K562 (cell line): ENCODE results near the gene PDE6B. TPM values are rescaled to one million over a fixed set of nuclear protein-coding genes. Genes with fewer than 3 reads are reported as not detected.

Experiments
- ATAC-seq: fragments of 200-7000 bp; cut with Tn5 transposase; 3 replicates; pipeline ENCODE4 v1.9.1; 2020; ENCODE audit warnings: moderate library complexity
- BruUV-seq: library from RNA; stranded (reverse); fragments of 400-500 nt; replicated peaks from 2 replicates; lab custom pipeline; 2021; lab: Mats Ljungman, UMichigan
- CTCF ChIA-PET: fragments of 300-600 bp; formaldehyde crosslinking; extraction: SDS; loops from one replicate; lab custom pipeline; 2021; ENCODE audit warnings: low intra/inter-chr PET ratio; lab: Yijun Ruan, JAX
- POLR2A ChIA-PET: fragments of 300-600, 350-650 bp; sonication (Branson Sonifier 250); formaldehyde crosslinking; extraction: SDS; loops from one replicate; lab custom pipeline; 2021; ENCODE audit warnings: antibody characterized with exemption, inconsistent platforms; lab: Yijun Ruan, JAX
- DNase-seq, 4 experiments: peaks; one replicate each; pipeline versions ENCODE4 v3.0.0 to v3.0.0-alpha.2; 2011 to 2018; ENCODE audit warnings: low spot score in 3 of 4, mixed read lengths in 3 of 4; ENCODE audit errors: extremely low read depth in 1 of 4
- FAIRE-seq: peaks from 2 replicates; lab custom pipeline; 2011; peaks lifted over from hg19 to GRCh38; lab: Jason Lieb, UNC
- H2AFZ ChIP-seq: 2 replicates; pipeline ENCODE4 v1.6.0; 2011; ENCODE audit warnings: low read depth, low read length, control low read depth, inconsistent platforms
- H3K27ac ChIP-seq: fragments of 200-600 bp; 3 replicates; pipeline ENCODE4 v1.8.0; 2011; ENCODE audit warnings: low read depth, mild to moderate bottlenecking, control low read depth, inconsistent platforms, low read length, moderate library complexity, mixed read lengths; ENCODE audit errors: extremely low read depth
- H3K27me3 ChIP-seq, 2 experiments: fragments of 300-600 bp in 1 of 2; 2 replicates in 1 of 2; 3 replicates in 1 of 2; pipeline versions ENCODE4 v1.6.0 to v1.8.0; 2011; ENCODE audit warnings: inconsistent platforms in 2 of 2, low read length in 2 of 2, mild to moderate bottlenecking in 1 of 2, mixed read lengths in 1 of 2, moderate library complexity in 1 of 2; ENCODE audit not compliant: control insufficient read depth in 2 of 2, insufficient read depth in 2 of 2
- H3K36me3 ChIP-seq: fragments of 300-600 bp; 3 replicates; pipeline ENCODE4 v1.8.0; 2011; ENCODE audit warnings: mild to moderate bottlenecking, low read length, inconsistent platforms; ENCODE audit not compliant: control insufficient read depth, insufficient read depth
- H3K4me1 ChIP-seq, 2 experiments: fragments of 200-600 bp in 1 of 2; replicated peaks in 1 of 2; 2 replicates in 1 of 2; 3 replicates in 1 of 2; pipeline versions ENCODE4 v1.5.1 to v1.8.0; 2011; ENCODE audit warnings: inconsistent platforms in 2 of 2, low read length in 2 of 2, mild to moderate bottlenecking in 1 of 2, mixed read lengths in 1 of 2, moderate library complexity in 1 of 2; ENCODE audit not compliant: control insufficient read depth in 2 of 2, insufficient read depth in 2 of 2
- H3K4me2 ChIP-seq: 2 replicates; pipeline ENCODE4 v1.6.1; 2011; ENCODE audit warnings: low read length, control low read depth, inconsistent platforms, mixed read lengths; ENCODE audit not compliant: insufficient read depth
- H3K4me3 ChIP-seq: fragments of 200-600 bp; sonication (generic), shearing (Covaris generic); 2 replicates; pipeline ENCODE4 v1.5.1; 2016; ENCODE audit warnings: control low read depth, inconsistent platforms
- H3K79me2 ChIP-seq: fragments of 200-600 bp; 3 replicates; pipeline ENCODE4 v1.8.0; 2011; ENCODE audit warnings: low read length, inconsistent platforms; ENCODE audit not compliant: control insufficient read depth, insufficient read depth
- H3K9ac ChIP-seq, 2 experiments: 2 replicates each; pipeline versions ENCODE4 v1.6.0 to v1.6.1; 2011; ENCODE audit warnings: low read depth in 2 of 2, low read length in 2 of 2, control low read depth in 1 of 2, inconsistent platforms in 1 of 2, mild to moderate bottlenecking in 1 of 2, mixed read lengths in 1 of 2; ENCODE audit not compliant: insufficient read depth in 1 of 2
- H3K9me1 ChIP-seq: one replicate; pipeline ENCODE4 v1.6.0; 2011; ENCODE audit warnings: inconsistent platforms, mild to moderate bottlenecking, low read length, moderate library complexity; ENCODE audit not compliant: control insufficient read depth, insufficient read depth
- H3K9me3 ChIP-seq: replicated peaks from 2 replicates; pipeline ENCODE4 v1.5.1; 2011; ENCODE audit warnings: low read depth, low read length, inconsistent platforms; ENCODE audit not compliant: control insufficient read depth, insufficient read depth
- H4K20me1 ChIP-seq: replicated peaks from 2 replicates; pipeline ENCODE4 v1.6.1; 2011; ENCODE audit warnings: low read length, inconsistent platforms, mixed read lengths; ENCODE audit not compliant: control insufficient read depth, insufficient read depth
- ADNP ChIP-seq: fragments of 200-800 bp; sonication (Bioruptor generic); IDR thresholded peaks from 2 replicates; pipeline ENCODE4 v1.6.1; 2016; ENCODE audit warnings: missing genetic modification characterization, missing compliant biosample characterization
- KDM1A ChIP-seq, 2 experiments: fragments of 450-650 bp; IDR thresholded peaks; 2 replicates each; pipeline ENCODE4 v1.6.1; 2016; ENCODE audit warnings: mild to moderate bottlenecking in 2 of 2
- MTA1 ChIP-seq: fragments of 450-650 bp; IDR thresholded peaks from 2 replicates; pipeline ENCODE4 v1.6.1; 2017; ENCODE audit warnings: borderline replicate concordance
- NCOA6 ChIP-seq: fragments of 450-650 bp; IDR thresholded peaks from 2 replicates; pipeline ENCODE4 v1.6.1; 2017; ENCODE audit warnings: mild to moderate bottlenecking
- PHB ChIP-seq: fragments of 250-450 bp; sonication (Bioruptor Pico); IDR thresholded peaks from 2 replicates; pipeline ENCODE4 v1.5.0; 2021
- WGBS: fragments of 100-300 bp; shearing (Covaris generic); methylation state at CpG from one replicate; pipeline ENCODE4 v1.1.6; 2016; ENCODE audit warnings: low coverage, mixed read lengths; ENCODE audit not compliant: insufficient coverage; ENCODE audit errors: missing lambda C conversion rate; 5-methylcytosine and 5-hydroxymethylcytosine counted together
- in situ Hi-C: fragments of 300-500 bp; cut with MboI; formaldehyde crosslinking; loops from 4 replicates; pipeline ENCODE4 v1.15.0; 2018; ENCODE audit warnings: inconsistent platforms, mixed read lengths
- intact Hi-C: fragments of 100-400 bp; cut with micrococcal nuclease; formaldehyde crosslinking; loops from 2 replicates; pipeline ENCODE4 v1.14.2; 2022
- polyA plus RNA-seq, 8 experiments: library from polyadenylated mRNA; depleted of rRNA in 4 of 8; stranded (reverse) in 5 of 8; unstranded in 3 of 8; fragments of >200 nt; fragmentation: Nextera tagmentation in 2 of 8; fragmentation: Illumina TruSeq in 1 of 8; extraction: Ambion mirVana in 2 of 8; extraction: Trizol in 1 of 8; gene quantifications; 2 replicates each; pipeline versions ENCODE4 v1.2.1 to v1.2.3, GENCODE V29; 2011 to 2014; ENCODE audit warnings: inconsistent platforms in 1 of 8, missing spikeins in 1 of 8
- total RNA-seq, 7 experiments: library from RNA; depleted of rRNA in 6 of 7; stranded (reverse); fragments of >200 nt in 6 of 7; fragmentation: Illumina TruSeq in 2 of 7; extraction: Trizol in 2 of 7; gene quantifications; 2 replicates each; pipeline versions ENCODE4 v1.2.1 to v1.2.3, GENCODE V29; 2011 to 2021; ENCODE audit warnings: low replicate concordance in 1 of 7
- TF ChIP-seq, protein P1 (sequence below): fragments of 250-450 bp; sonication (Bioruptor Pico); IDR thresholded peaks from 2 replicates; pipeline ENCODE4 v1.8.0; 2021; ENCODE audit warnings: moderate library complexity, mild to moderate bottlenecking, inconsistent platforms
- TF ChIP-seq, protein P2 (sequence below): IDR thresholded peaks from 2 replicates; pipeline ENCODE4 v1.6.1; 2016; ENCODE audit warnings: missing genetic modification characterization, missing compliant biosample characterization
- TF ChIP-seq, protein P3 (sequence below): fragments of 450-650 bp; IDR thresholded peaks from 2 replicates; pipeline ENCODE4 v1.6.1; 2018; ENCODE audit not compliant: partially characterized antibody

Gene PDE6B
- total and polyA plus RNA-seq, 9 of the 15 experiments (the other 6 are each of a cell fraction or from before 2014, with no cell fraction given): 0.04 TPM; not detected in 8

DNA sequence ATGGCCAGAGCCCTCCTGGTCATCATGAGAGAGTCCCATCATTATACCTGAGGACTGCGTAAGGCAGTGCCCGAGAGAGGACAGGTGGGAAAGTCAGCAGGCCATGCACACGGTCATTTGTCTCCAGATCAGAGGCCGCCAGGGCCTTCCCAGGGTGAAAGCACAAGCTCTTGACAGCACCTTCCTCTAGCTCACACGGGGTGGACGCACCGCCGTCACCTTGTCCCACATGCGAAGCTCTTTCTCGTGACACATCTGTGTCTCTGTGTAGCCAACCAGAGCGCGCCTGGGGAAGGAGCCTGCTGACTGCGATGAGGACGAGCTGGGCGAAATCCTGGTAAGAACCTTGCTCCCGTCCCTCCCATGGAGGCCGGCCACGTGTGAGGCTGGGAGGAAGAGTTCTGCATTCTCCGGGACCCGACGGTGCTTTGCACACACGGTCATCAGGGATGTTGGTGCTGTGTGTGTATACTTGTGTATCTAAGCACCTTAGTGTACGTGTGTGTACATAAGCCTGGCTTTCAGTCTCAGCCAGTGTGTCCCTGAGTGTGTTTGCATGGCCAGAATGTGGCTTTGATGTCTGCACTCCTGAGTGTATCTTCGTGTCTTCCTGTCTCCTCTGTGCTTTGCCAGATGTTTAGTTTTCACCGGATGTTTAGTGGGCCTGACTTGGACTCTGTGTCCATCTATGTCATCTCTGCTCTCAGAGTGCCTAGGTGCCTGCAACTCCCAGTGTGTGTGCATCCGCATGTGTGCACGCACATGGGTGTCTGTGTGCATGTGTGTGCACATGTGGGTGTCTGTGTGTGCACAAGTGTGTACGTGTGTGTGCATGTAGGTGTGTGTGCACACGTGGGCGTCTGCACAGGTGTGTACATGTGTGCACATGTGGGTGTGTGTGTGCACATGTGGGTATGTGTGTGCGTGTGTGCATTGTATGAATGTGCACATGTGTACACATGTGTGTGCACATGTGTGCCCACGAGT is 33.6 kb downstream of the PDE6B start:
- CTCF ChIA-PET: no interaction called here
- H3K4me2 ChIP-seq: no peak overlapping the region
- no peak for ATAC-seq
- no peaks in the 10 kb centered on the region for H3K36me3 ChIP-seq
- in situ Hi-C loops: no loop called here
- 28% methylated on average over 32 of the region's 32 CpGs for WGBS
- no peak for FAIRE-seq
- POLR2A ChIA-PET: interaction anchor here (1.0 kb wide), 1 partner anchor 44 kb away, joined by 3 read pairs; no protein-coding TSS in a partner anchor
- BruUV-seq: no TSS peak
- peaks cover 0 to 56% of the 10 kb centered on the region in 2 experiments; a peak in 2 of 5 replicates for H3K4me1 ChIP-seq
- no peaks in the 10 kb centered on the region for H4K20me1 ChIP-seq
- DNase-seq: no peak
- TF ChIP-seq KDM1A (IDR thresholded peaks at IDR 0.05) (peak in 1 of 2 experiments; percentile 84; a peak in 1 of 4 replicates), ADNP (tag) (no peak)
- TF ChIP-seq, all 486 proteins: peak for 1
- intact Hi-C loops: no loop called here
- no peak overlapping the region for H3K27ac ChIP-seq
- no peaks in the 10 kb centered on the region for H3K79me2 ChIP-seq
- no peaks in the 10 kb centered on the region for H3K9me1 ChIP-seq
- peaks cover 17 to 44% of the 10 kb centered on the region in 2 experiments; a peak in 4 of 5 replicates for H3K27me3 ChIP-seq
- H3K9ac ChIP-seq: no peak overlapping the region
- H3K4me3 ChIP-seq: no peak overlapping the region
- peaks cover 3% of the 10 kb centered on the region; the same call in 1 of the 2 replicates for H3K9me3 ChIP-seq
- no peak overlapping the region for H2AFZ ChIP-seq

DNA sequence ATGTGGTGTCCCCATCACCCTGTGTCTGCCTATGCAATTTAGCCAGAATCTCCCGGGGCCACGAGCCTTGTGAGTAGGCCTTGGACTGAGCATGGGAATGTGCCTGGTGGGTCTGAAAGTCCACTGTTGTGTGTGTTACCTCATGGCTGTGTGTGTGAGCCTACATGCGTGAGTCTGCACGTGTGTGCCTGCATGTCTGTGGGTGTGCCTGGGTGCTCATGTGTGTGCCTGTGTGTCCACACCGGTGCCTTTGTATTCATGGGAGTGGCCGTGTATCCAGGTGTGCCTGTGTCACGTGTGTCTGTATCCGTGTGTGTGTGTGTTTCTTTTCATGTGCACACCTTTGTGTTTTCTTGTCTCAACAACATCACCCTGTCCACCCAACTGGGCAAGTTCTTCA is 34.5 kb downstream of the PDE6B start:
- CTCF ChIA-PET: no interaction called here
- no peaks in the 10 kb centered on the region for H3K36me3 ChIP-seq
- no peaks in the 10 kb centered on the region for H4K20me1 ChIP-seq
- H3K27me3 ChIP-seq: peaks cover 15 to 44% of the 10 kb centered on the region in 2 experiments; a peak in 3 of 5 replicates
- H3K9me1 ChIP-seq: no peaks in the 10 kb centered on the region
- no peak overlapping the region for H3K27ac ChIP-seq
- BruUV-seq: no TSS peak
- H3K9me3 ChIP-seq: peaks cover 3% of the 10 kb centered on the region; the same call in 1 of the 2 replicates
- FAIRE-seq: no peak
- H3K4me3 ChIP-seq: no peak overlapping the region
- DNase-seq: no peak
- intact Hi-C loops (no loop called here), in situ Hi-C loops (no loop called here)
- no peak for ATAC-seq
- POLR2A ChIA-PET: no interaction called here
- H3K4me1 ChIP-seq: peaks cover 0 to 54% of the 10 kb centered on the region in 2 experiments; a peak in 2 of 5 replicates
- no peak overlapping the region for H3K4me2 ChIP-seq
- H3K79me2 ChIP-seq: no peaks in the 10 kb centered on the region
- WGBS: 0% methylated on average over 8 of the region's 8 CpGs
- no peak overlapping the region for H2AFZ ChIP-seq
- no peak overlapping the region for H3K9ac ChIP-seq
- TF ChIP-seq NCOA6 (no peak), PHB (no peak), MTA1 (no peak), ADNP (tag) (no peak)
- TF ChIP-seq, protein P1, sequence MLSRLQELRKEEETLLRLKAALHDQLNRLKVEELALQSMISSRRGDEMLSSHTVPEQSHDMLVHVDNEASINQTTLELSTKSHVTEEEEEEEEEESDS (CRISPR knock-in tag): no peak
- TF ChIP-seq, protein P2, sequence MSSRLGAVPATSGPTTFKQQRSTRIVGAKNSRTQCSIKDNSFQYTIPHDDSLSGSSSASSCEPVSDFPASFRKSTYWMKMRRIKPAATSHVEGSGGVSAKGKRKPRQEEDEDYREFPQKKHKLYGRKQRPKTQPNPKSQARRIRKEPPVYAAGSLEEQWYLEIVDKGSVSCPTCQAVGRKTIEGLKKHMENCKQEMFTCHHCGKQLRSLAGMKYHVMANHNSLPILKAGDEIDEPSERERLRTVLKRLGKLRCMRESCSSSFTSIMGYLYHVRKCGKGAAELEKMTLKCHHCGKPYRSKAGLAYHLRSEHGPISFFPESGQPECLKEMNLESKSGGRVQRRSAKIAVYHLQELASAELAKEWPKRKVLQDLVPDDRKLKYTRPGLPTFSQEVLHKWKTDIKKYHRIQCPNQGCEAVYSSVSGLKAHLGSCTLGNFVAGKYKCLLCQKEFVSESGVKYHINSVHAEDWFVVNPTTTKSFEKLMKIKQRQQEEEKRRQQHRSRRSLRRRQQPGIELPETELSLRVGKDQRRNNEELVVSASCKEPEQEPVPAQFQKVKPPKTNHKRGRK (tag): no peak
- TF ChIP-seq, protein P3, sequence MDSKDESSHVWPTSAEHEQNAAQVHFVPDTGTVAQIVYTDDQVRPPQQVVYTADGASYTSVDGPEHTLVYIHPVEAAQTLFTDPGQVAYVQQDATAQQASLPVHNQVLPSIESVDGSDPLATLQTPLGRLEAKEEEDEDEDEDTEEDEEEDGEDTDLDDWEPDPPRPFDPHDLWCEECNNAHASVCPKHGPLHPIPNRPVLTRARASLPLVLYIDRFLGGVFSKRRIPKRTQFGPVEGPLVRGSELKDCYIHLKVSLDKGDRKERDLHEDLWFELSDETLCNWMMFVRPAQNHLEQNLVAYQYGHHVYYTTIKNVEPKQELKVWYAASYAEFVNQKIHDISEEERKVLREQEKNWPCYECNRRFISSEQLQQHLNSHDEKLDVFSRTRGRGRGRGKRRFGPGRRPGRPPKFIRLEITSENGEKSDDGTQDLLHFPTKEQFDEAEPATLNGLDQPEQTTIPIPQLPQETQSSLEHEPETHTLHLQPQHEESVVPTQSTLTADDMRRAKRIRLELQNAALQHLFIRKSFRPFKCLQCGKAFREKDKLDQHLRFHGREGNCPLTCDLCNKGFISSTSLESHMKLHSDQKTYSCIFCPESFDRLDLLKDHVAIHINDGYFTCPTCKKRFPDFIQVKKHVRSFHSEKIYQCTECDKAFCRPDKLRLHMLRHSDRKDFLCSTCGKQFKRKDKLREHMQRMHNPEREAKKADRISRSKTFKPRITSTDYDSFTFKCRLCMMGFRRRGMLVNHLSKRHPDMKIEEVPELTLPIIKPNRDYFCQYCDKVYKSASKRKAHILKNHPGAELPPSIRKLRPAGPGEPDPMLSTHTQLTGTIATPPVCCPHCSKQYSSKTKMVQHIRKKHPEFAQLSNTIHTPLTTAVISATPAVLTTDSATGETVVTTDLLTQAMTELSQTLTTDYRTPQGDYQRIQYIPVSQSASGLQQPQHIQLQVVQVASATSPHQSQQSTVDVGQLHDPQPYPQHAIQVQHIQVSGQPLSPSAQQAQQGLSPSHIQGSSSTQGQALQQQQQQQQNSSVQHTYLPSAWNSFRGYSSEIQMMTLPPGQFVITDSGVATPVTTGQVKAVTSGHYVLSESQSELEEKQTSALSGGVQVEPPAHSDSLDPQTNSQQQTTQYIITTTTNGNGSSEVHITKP: no peak
